OCI-LY7 (cell line): ENCODE results near the gene KHDC1L. TPM values are rescaled to one million over a fixed set of nuclear protein-coding genes. Genes with fewer than 3 reads are reported as not detected.
"Not testable (repeated sequence)": the region's sequence is repeated elsewhere in the genome, so short reads cannot be mapped to it uniquely, and the experiment has no call there.

Source experiments
- Bru-seq: library from RNA; stranded (reverse); fragments of 400-500 nt; gene quantifications from one replicate; lab custom pipeline; 2021; lab: Mats Ljungman, UMichigan
- BruChase-seq, 2 experiments: library from RNA; stranded (reverse); fragments of 400-500 nt; gene quantifications; one replicate each; lab custom pipeline; 2021; lab: Mats Ljungman, UMichigan
- BruUV-seq: library from RNA; stranded (reverse); fragments of 400-500 nt; replicated peaks from 2 replicates; lab custom pipeline; 2021; lab: Mats Ljungman, UMichigan
- CTCF ChIA-PET: fragments of 300-600 bp; sonication (Branson Sonifier 250); formaldehyde crosslinking; loops from one replicate; lab custom pipeline; 2022; ENCODE audit warnings: antibody characterized with exemption; ENCODE audit not compliant: unreplicated experiment; lab: Charles Lee
- POLR2A ChIA-PET: fragments of 300-600 bp; sonication (Branson Sonifier 250); formaldehyde crosslinking; loops from one replicate; lab custom pipeline; 2022; ENCODE audit warnings: antibody characterized with exemption; lab: Charles Lee
- DNase-seq: peaks from one replicate; pipeline ENCODE4 v3.0.0-alpha.2; 2015; ENCODE audit warnings: low spot score
- H2AFZ ChIP-seq: fragments of 200-600 bp; sonication (generic), shearing (Covaris generic); 2 replicates; pipeline ENCODE4 v1.6.1; 2014; ENCODE audit warnings: mild to moderate bottlenecking, antibody characterized with exemption, low read length, moderate library complexity
- H3K27ac ChIP-seq: fragments of 200-600 bp; sonication (generic); 2 replicates; pipeline ENCODE4 v1.5.1; 2014; ENCODE audit warnings: mixed run types, low read depth, mild to moderate bottlenecking, moderate library complexity, low read length, inconsistent platforms; ENCODE audit not compliant: poor library complexity, severe bottlenecking
- H3K36me3 ChIP-seq: fragments of 200-600 bp; sonication (generic); 2 replicates; pipeline ENCODE4 v1.6.1; 2014; ENCODE audit warnings: mild to moderate bottlenecking, antibody characterized with exemption, low read length, moderate library complexity, mixed read lengths; ENCODE audit not compliant: insufficient read depth
- H3K4me1 ChIP-seq: fragments of 200-600 bp; sonication (generic); 2 replicates; pipeline ENCODE4 v1.5.1; 2014; ENCODE audit warnings: mild to moderate bottlenecking, low read length; ENCODE audit not compliant: insufficient read depth, poor library complexity, severe bottlenecking
- H3K4me2 ChIP-seq: fragments of 200-600 bp; sonication (generic); 2 replicates; pipeline ENCODE4 v1.6.1; 2014; ENCODE audit warnings: mild to moderate bottlenecking, low read length
- H3K4me3 ChIP-seq: fragments of 200-600 bp; sonication (generic); 2 replicates; pipeline ENCODE4 v1.5.1; 2014; ENCODE audit warnings: mild to moderate bottlenecking, low read depth, low read length; ENCODE audit not compliant: poor library complexity, severe bottlenecking
- H3K79me2 ChIP-seq: fragments of 200-600 bp; sonication (generic); 2 replicates; pipeline ENCODE4 v1.6.1; 2016; ENCODE audit warnings: low read depth, mild to moderate bottlenecking, low read length, moderate library complexity, mixed read lengths; ENCODE audit not compliant: insufficient read depth
- H3K9me2 ChIP-seq: fragments of 200-600 bp; sonication (generic); 2 replicates; pipeline ENCODE4 v1.6.1; 2016; ENCODE audit warnings: mild to moderate bottlenecking, low read length, mixed read lengths; ENCODE audit not compliant: insufficient read depth
- H3K9me3 ChIP-seq: fragments of 200-600 bp; sonication (generic); 2 replicates; pipeline ENCODE4 v1.6.1; 2014; ENCODE audit warnings: mild to moderate bottlenecking, mixed run types, low read length, mixed read lengths
- H4K20me1 ChIP-seq: fragments of 200-600 bp; sonication (generic); 2 replicates; pipeline ENCODE4 v1.6.1; 2014; ENCODE audit warnings: mild to moderate bottlenecking, antibody characterized with exemption, low read length, moderate library complexity, mixed read lengths; ENCODE audit not compliant: insufficient read depth
- CTCF ChIP-seq: fragments of 200-600 bp; sonication (generic); conservative IDR thresholded peaks from 2 replicates; pipeline ENCODE4 v1.5.1; 2014; ENCODE audit warnings: mild to moderate bottlenecking, antibody characterized with exemption, low read length, moderate library complexity, mixed read lengths
- EZH2phosphoT487 ChIP-seq: fragments of 200-600 bp; sonication (generic); IDR thresholded peaks from 2 replicates; pipeline ENCODE4 v1.6.1; 2018; ENCODE audit warnings: low read depth, borderline replicate concordance, mild to moderate bottlenecking, mixed run types, antibody characterized with exemption, low read length, moderate library complexity, mixed read lengths
- intact Hi-C: fragments of 100-400 bp; cut with micrococcal nuclease; formaldehyde crosslinking; loops from one replicate; pipeline ENCODE4 v1.10.0; 2022; ENCODE audit not compliant: unreplicated experiment
- long read RNA-seq: library from polyadenylated mRNA; stranded (forward); transcript quantifications from one replicate; pipeline ENCODE4 v2.0.0, GENCODE V29; 2022
- total RNA-seq, 2 experiments: library from RNA; depleted of rRNA in 1 of 2; stranded (reverse); fragments of >200 nt in 1 of 2; shearing (Covaris generic) in 1 of 2; gene quantifications; 2 replicates each; pipeline ENCODE4 v1.2.3, GENCODE V29; 2014 to 2022

The KHDC1L gene
- total RNA-seq (2014; rRNA removed; shearing (Covaris generic)): 1.1 TPM in 1 of 2 replicates, not detected in the other
- total RNA-seq (2022): not detected in 2 replicates
- percentile 33 among the genes with signal in this experiment for Bru-seq, nascent RNA
- not detected for BruChase-seq, experiment 1, labeled RNA remaining after a 6-hour chase
- percentile 19 among the genes with signal in this experiment for BruChase-seq, experiment 2, labeled RNA remaining after a 2-hour chase
- long read RNA-seq: 0 reads

DNA sequence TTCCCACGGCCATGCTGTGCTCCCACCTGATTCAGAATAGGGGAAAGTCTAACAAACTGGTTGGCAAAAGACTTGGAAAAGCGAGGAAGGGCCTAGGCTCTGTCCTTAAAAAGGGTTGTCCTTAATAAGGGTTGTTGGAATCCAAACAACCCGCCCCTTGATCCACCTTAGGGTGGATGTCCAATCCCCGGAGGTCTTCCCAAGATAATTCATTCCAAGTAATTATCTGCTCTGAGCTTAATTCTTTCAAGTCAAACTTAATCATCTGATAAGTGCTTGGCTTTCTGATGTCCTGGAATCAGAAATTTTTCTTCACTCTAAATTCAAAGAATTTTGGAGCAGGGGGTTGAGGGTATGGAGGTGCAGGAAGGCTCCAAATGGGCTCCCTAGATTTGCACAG lies at the start of gene KHDC1L:
KHDC1L (minus strand) TSS at position 101 of the 400 bp plus-strand sequence; CDS start at position 13, 88 bp downstream.
- Histone ChIP-seq H3K36me3 (no peaks in the 10 kb centered on the region), H3K79me2 (no peaks in the 10 kb centered on the region), H4K20me1 (no peaks in the 10 kb centered on the region), H3K4me3 (no peak within 1 kb of the TSS), H3K9me3 (no peaks in the 10 kb centered on the region), H3K9me2 (no peaks in the 10 kb centered on the region), H3K4me1 (no peaks in the 10 kb centered on the region), H2AFZ (no peak within 1 kb of the TSS), H3K27ac (no peak within 1 kb of the TSS), H3K4me2 (no peak within 1 kb of the TSS)
- no TSS peak for BruUV-seq
- ChIA-PET POLR2A (no interaction called here), CTCF (no interaction called here)
- no peak for DNase-seq
- no peak for TF ChIP-seq CTCF
- TF ChIP-seq EZH2phosphoT487: no peak
- intact Hi-C loops: no loop called here

GRCh38 chr6:73269296-73269695 lies 44.0 kb upstream of the KHDC1L start:
- H3K4me1 ChIP-seq, intact Hi-C loops, POLR2A ChIA-PET, CTCF ChIA-PET, H3K27ac ChIP-seq, H3K9me3 ChIP-seq, H3K4me3 ChIP-seq, H3K79me2 ChIP-seq, H4K20me1 ChIP-seq, H3K9me2 ChIP-seq, H2AFZ ChIP-seq, DNase-seq, BruUV-seq, H3K4me2 ChIP-seq: not testable (repeated sequence)
- peaks cover 55% of the 10 kb centered on the region for H3K36me3 ChIP-seq

GRCh38 chr6:73268896-73269295 lies 43.6 kb upstream of the KHDC1L start:
- H3K27ac ChIP-seq, H3K4me3 ChIP-seq, DNase-seq, CTCF ChIA-PET, H3K4me2 ChIP-seq, H3K9me2 ChIP-seq, BruUV-seq, H3K79me2 ChIP-seq, H3K9me3 ChIP-seq, H4K20me1 ChIP-seq, intact Hi-C loops, H2AFZ ChIP-seq: not testable (repeated sequence)
- POLR2A ChIA-PET: interaction anchor here (1.5 kb wide), 1 partner anchor 12 kb away, joined by 4 read pairs; no protein-coding TSS in a partner anchor
- H3K36me3 ChIP-seq: peaks cover 51% of the 10 kb centered on the region
- H3K4me1 ChIP-seq: peaks cover 11% of the 10 kb centered on the region
